Smooth muscle cell (in vitro differentiated cells): ENCODE data around the gene ATP7B. TPM values are rescaled to one million over a fixed set of nuclear protein-coding genes. Genes with fewer than 3 reads are reported as not detected.

Source experiments
- DNase-seq: peaks from one replicate; lab custom pipeline; 2025; ENCODE audit not compliant: unreplicated experiment; lab: John Stamatoyannopoulos, UW
- H2AFZ ChIP-seq: fragments of 200-600 bp; sonication (generic); 2 replicates; pipeline ENCODE4 v1.6.0; 2016; ENCODE audit warnings: antibody characterized with exemption, low read depth, mild to moderate bottlenecking
- H3F3A ChIP-seq: fragments of 200-600 bp; sonication (generic); 2 replicates; pipeline ENCODE4 v1.6.0; 2017; ENCODE audit warnings: antibody characterized with exemption, low read depth
- H3K27ac ChIP-seq: fragments of 200-600 bp; sonication (generic); 2 replicates; pipeline ENCODE4 v1.5.1; 2016; ENCODE audit warnings: low read depth, mild to moderate bottlenecking
- H3K27me3 ChIP-seq: fragments of 200-600 bp; sonication (generic); 2 replicates; pipeline ENCODE4 v1.6.1; 2016; ENCODE audit warnings: low read depth, mild to moderate bottlenecking
- H3K36me3 ChIP-seq: fragments of 200-600 bp; sonication (generic); 2 replicates; pipeline ENCODE4 v1.5.1; 2016; ENCODE audit warnings: low read depth
- H3K4me1 ChIP-seq: fragments of 200-600 bp; sonication (generic); 2 replicates; pipeline ENCODE4 v1.5.1; 2016; ENCODE audit warnings: low read depth
- H3K4me2 ChIP-seq: fragments of 200-600 bp; sonication (generic); 2 replicates; pipeline ENCODE4 v1.6.0; 2016; ENCODE audit warnings: mild to moderate bottlenecking
- H3K4me3 ChIP-seq: fragments of 200-600 bp; sonication (generic); 2 replicates; pipeline ENCODE4 v1.5.1; 2016; ENCODE audit warnings: mild to moderate bottlenecking
- H3K79me2 ChIP-seq: fragments of 200-600 bp; sonication (generic); 2 replicates; pipeline ENCODE4 v1.6.0; 2016; ENCODE audit warnings: low read depth, mild to moderate bottlenecking
- H3K9ac ChIP-seq: fragments of 200-600 bp; sonication (generic); 2 replicates; pipeline ENCODE4 v1.6.0; 2016; ENCODE audit warnings: low read depth
- H3K9me3 ChIP-seq: fragments of 200-600 bp; sonication (generic); replicated peaks from 2 replicates; pipeline ENCODE4 v1.5.1; 2016; ENCODE audit warnings: low read depth
- H4K20me1 ChIP-seq: fragments of 200-600 bp; sonication (generic); 2 replicates; pipeline ENCODE4 v1.6.0; 2016; ENCODE audit warnings: low read depth
- WGBS: methylation state at CpG from one replicate; pipeline ENCODE4 v1.1.7; 2016; ENCODE audit warnings: low lambda C conversion rate; 5-methylcytosine and 5-hydroxymethylcytosine counted together
- polyA plus RNA-seq: library from polyadenylated mRNA; unstranded; fragments of >200 nt; fragmentation: Nextera tagmentation; extraction: Ambion mirVana; gene quantifications from 2 replicates; pipeline ENCODE4 v1.2.1, GENCODE V29; 2016
- total RNA-seq: library from RNA; depleted of rRNA; stranded (reverse); fragments of >200 nt; gene quantifications from 2 replicates; pipeline ENCODE4 v1.2.3, GENCODE V29; 2014
- TF ChIP-seq, protein P1 (sequence below): fragments of 200-600 bp; sonication (generic); IDR thresholded peaks from 2 replicates; pipeline ENCODE4 v1.5.1; 2017; ENCODE audit warnings: borderline replicate concordance, mild to moderate bottlenecking, antibody characterized with exemption; ENCODE audit not compliant: insufficient read depth, poor library complexity, severe bottlenecking

ATP7B gene
- total and polyA plus RNA-seq, 2 experiments from 2014 or later: 10.0 to 23.5 TPM

DNA sequence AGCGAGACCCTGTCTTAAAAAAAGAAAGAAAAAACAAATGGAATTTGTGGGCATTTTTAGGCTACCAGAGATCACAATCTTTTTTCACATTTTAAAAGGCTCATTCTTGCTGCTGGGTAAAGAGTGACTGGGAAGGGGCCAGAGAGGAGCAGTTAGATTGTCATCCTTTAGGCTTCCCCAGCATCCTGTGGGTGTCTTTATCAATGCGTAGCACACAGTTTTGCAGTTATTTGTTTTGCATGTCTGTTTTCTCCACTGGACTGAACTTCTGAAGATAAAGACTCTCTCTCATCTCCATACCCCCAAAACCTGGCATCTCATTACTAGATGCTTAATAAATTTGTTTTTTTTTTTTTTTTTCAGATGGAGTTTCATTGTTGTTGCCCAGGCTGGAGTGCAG lies 11.1 kb upstream of the ATP7B start:
- Histone ChIP-seq H3K9ac (no peak overlapping the region), H2AFZ (no peak overlapping the region), H3K27ac (no peak overlapping the region), H3K4me1 (no peaks in the 10 kb centered on the region), H3K79me2 (peaks cover 43% of the 10 kb centered on the region), H4K20me1 (peaks cover 13% of the 10 kb centered on the region), H3F3A (no peaks in the 10 kb centered on the region), H3K4me3 (no peak overlapping the region), H3K9me3 (no peaks in the 10 kb centered on the region), H3K36me3 (peaks cover 29% of the 10 kb centered on the region), H3K4me2 (no peak overlapping the region), H3K27me3 (no peaks in the 10 kb centered on the region)
- TF ChIP-seq, protein P1, sequence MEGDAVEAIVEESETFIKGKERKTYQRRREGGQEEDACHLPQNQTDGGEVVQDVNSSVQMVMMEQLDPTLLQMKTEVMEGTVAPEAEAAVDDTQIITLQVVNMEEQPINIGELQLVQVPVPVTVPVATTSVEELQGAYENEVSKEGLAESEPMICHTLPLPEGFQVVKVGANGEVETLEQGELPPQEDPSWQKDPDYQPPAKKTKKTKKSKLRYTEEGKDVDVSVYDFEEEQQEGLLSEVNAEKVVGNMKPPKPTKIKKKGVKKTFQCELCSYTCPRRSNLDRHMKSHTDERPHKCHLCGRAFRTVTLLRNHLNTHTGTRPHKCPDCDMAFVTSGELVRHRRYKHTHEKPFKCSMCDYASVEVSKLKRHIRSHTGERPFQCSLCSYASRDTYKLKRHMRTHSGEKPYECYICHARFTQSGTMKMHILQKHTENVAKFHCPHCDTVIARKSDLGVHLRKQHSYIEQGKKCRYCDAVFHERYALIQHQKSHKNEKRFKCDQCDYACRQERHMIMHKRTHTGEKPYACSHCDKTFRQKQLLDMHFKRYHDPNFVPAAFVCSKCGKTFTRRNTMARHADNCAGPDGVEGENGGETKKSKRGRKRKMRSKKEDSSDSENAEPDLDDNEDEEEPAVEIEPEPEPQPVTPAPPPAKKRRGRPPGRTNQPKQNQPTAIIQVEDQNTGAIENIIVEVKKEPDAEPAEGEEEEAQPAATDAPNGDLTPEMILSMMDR: no peak
- no peak for DNase-seq
- WGBS: 91% methylated on average over 2 of the region's 2 CpGs

DNA sequence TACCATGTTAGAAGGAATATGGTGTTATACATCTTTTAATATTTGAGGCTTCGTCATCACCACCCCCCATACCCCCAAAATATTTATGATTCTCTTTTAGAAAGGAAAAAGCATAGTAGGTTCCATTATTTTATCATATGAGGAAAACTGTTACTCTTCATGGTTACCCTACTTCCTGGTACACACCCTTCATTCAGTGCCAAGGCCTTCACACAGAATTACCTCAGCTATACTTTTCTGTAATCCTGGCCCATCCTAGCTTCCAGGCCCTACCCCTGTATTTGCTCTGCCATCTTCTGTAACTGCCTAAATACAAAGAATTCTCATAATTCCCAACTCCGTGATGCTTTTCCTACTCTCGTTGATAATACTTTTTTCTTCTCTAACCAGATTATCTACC lies 8.9 kb upstream of the ATP7B start:
- Histone ChIP-seq H3K4me1 (no peaks in the 10 kb centered on the region), H3K36me3 (peaks cover 29% of the 10 kb centered on the region), H3K9ac (no peak overlapping the region), H4K20me1 (peaks cover 26% of the 10 kb centered on the region), H3K79me2 (peaks cover 60% of the 10 kb centered on the region), H3K4me2 (no peak overlapping the region), H3K27ac (no peak overlapping the region), H3K9me3 (no peaks in the 10 kb centered on the region), H3K4me3 (no peak overlapping the region), H3K27me3 (no peaks in the 10 kb centered on the region), H3F3A (no peaks in the 10 kb centered on the region), H2AFZ (no peak overlapping the region)
- TF ChIP-seq, protein P1: no peak
- 95% methylated on average over 3 of the region's 3 CpGs for WGBS
- no peak for DNase-seq

DNA sequence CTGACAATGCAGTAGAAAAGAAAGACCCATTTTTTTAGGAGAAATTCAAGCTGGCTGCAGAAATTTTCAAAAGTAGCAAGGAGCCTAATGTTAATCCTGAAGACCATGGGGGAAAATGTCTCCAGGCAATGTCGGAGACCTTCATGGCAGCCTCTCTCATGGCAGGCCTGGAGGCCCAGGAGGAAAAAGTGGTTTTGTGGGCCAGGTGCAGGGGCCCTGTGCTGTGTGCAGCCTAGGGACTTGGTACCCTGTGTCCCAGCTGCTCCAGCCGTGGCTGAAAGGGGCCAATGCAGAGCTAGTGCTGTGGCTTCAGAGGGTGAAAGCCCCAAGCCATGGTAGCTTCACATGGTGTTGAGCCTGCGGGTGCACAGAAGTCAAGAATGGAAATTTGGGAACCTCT lies 5.0 kb upstream of the ATP7B start:
- H2AFZ ChIP-seq: no peak overlapping the region
- peaks cover 79% of the 10 kb centered on the region for H3K79me2 ChIP-seq
- no peak overlapping the region for H3K27ac ChIP-seq
- WGBS: 95% methylated on average over 3 of the region's 3 CpGs
- peaks cover 30% of the 10 kb centered on the region for H4K20me1 ChIP-seq
- H3F3A ChIP-seq: no peaks in the 10 kb centered on the region
- DNase-seq: no peak
- H3K27me3 ChIP-seq: no peaks in the 10 kb centered on the region
- H3K4me3 ChIP-seq: no peak overlapping the region
- no peak overlapping the region for H3K4me2 ChIP-seq
- peaks cover 11% of the 10 kb centered on the region for H3K4me1 ChIP-seq
- peaks cover 12% of the 10 kb centered on the region for H3K36me3 ChIP-seq
- TF ChIP-seq, protein P1: no peak
- H3K9me3 ChIP-seq: no peaks in the 10 kb centered on the region
- H3K9ac ChIP-seq: no peak overlapping the region

DNA sequence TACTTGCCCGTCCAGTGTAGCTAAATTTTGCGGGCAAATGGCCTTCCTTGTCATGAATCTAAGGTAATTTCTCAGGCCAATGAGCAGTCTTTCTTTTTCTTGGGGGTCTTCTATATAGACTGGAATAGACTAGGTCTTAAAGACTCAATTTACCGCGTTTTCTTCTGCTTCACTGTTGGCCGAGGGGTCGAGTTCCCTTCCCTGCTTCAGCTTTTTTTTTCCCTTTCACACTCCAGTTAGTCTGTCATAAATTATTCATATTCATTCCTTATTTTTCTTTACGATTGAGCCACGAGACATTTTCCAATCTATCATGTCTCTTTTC lies 1.2 kb upstream of the ATP7B start:
- peaks cover under 1% of the 10 kb centered on the region for H3K36me3 ChIP-seq
- peak overlapping the region; percentile 94 for H3K4me3 ChIP-seq
- H2AFZ ChIP-seq: peak overlapping the region; percentile 87
- H4K20me1 ChIP-seq: peaks cover 20% of the 10 kb centered on the region
- H3F3A ChIP-seq: no peaks in the 10 kb centered on the region
- peak overlapping the region; percentile 92 for H3K9ac ChIP-seq
- peaks cover 96% of the 10 kb centered on the region for H3K79me2 ChIP-seq
- TF ChIP-seq, protein P1: no peak
- H3K4me1 ChIP-seq: peaks cover 17% of the 10 kb centered on the region
- 1% methylated on average over 8 of the region's 8 CpGs for WGBS
- DNase-seq: no peak
- peak overlapping the region; percentile 99 for H3K4me2 ChIP-seq
- H3K9me3 ChIP-seq: no peaks in the 10 kb centered on the region
- H3K27ac ChIP-seq: peak overlapping the region; percentile 78
- no peaks in the 10 kb centered on the region for H3K27me3 ChIP-seq
